Neural cell (in vitro differentiated cells): ENCODE measurements around the gene BRIX1. TPM values are rescaled to one million over a fixed set of nuclear protein-coding genes. Genes with fewer than 3 reads are reported as not detected.
"Not testable (repeated sequence)": the region's sequence is repeated elsewhere in the genome, so short reads cannot be mapped to it uniquely, and the experiment has no call there.

Source experiments
- H2AFZ ChIP-seq: fragments of 200-600, 300-800 bp; sonication (generic), shearing (Covaris generic); 2 replicates; pipeline ENCODE4 v1.6.0; 2014; ENCODE audit warnings: low read depth, mild to moderate bottlenecking, antibody characterized with exemption, low read length, moderate library complexity
- H3F3A ChIP-seq: fragments of 200-600 bp; shearing (Covaris generic); 2 replicates; pipeline ENCODE4 v1.6.1; 2016; ENCODE audit warnings: mild to moderate bottlenecking, moderate library complexity, mixed read lengths, antibody characterized with exemption, low read length; ENCODE audit not compliant: insufficient read depth, poor library complexity, severe bottlenecking
- H3K27ac ChIP-seq: fragments of 200-600, 300-800 bp; sonication (generic), shearing (Covaris generic); 2 replicates; pipeline ENCODE4 v1.5.1; 2014; ENCODE audit warnings: mild to moderate bottlenecking, low read length, moderate library complexity
- H3K27me3 ChIP-seq: fragments of 300-800, 200-600 bp; sonication (generic), shearing (Covaris generic); 2 replicates; pipeline ENCODE4 v1.6.0; 2014; ENCODE audit warnings: mild to moderate bottlenecking, low read depth, low read length, moderate library complexity; ENCODE audit not compliant: insufficient read depth
- H3K36me3 ChIP-seq: fragments of 300-800, 200-600 bp; sonication (generic), shearing (Covaris generic); 2 replicates; pipeline ENCODE4 v1.5.1; 2014; ENCODE audit warnings: mild to moderate bottlenecking, antibody characterized with exemption, low read length, moderate library complexity; ENCODE audit not compliant: insufficient read depth
- H3K4me2 ChIP-seq: fragments of 300-800, 200-600 bp; sonication (generic), shearing (Covaris generic); 2 replicates; pipeline ENCODE4 v1.6.0; 2014; ENCODE audit warnings: mild to moderate bottlenecking, low read length
- H3K4me3 ChIP-seq: fragments of 300-800, 200-600 bp; sonication (generic), shearing (Covaris generic); 2 replicates; pipeline ENCODE4 v1.5.1; 2014; ENCODE audit warnings: mild to moderate bottlenecking, low read length, moderate library complexity
- H3K79me2 ChIP-seq: fragments of 200-600 bp; shearing (Covaris generic); replicated peaks from 2 replicates; pipeline ENCODE4 v1.6.0; 2014; ENCODE audit warnings: mild to moderate bottlenecking, low read length, moderate library complexity; ENCODE audit not compliant: insufficient read depth
- H3K9ac ChIP-seq: fragments of 300-800, 200-600 bp; sonication (generic), shearing (Covaris generic); 2 replicates; pipeline ENCODE4 v1.6.1; 2016; ENCODE audit warnings: mild to moderate bottlenecking, low read length, mixed read lengths
- H3K9me2 ChIP-seq: fragments of 200-600 bp; shearing (Covaris generic); 2 replicates; pipeline ENCODE4 v1.6.1; 2016; ENCODE audit warnings: mild to moderate bottlenecking, low read length, mixed read lengths; ENCODE audit not compliant: insufficient read depth
- H3K9me3 ChIP-seq: fragments of 200-600, 300-800 bp; sonication (generic), shearing (Covaris generic); 2 replicates; pipeline ENCODE4 v1.6.1; 2016; ENCODE audit warnings: mild to moderate bottlenecking, mixed run types, low read length, moderate library complexity, mixed read lengths
- H4K20me1 ChIP-seq: fragments of 200-600 bp; shearing (Covaris generic); 2 replicates; pipeline ENCODE4 v1.6.1; 2016; ENCODE audit warnings: mild to moderate bottlenecking, mixed run types; ENCODE audit not compliant: insufficient read depth
- CTCF ChIP-seq: fragments of 450-650 bp; IDR thresholded peaks from 2 replicates; pipeline ENCODE4 v1.5.1; 2014; ENCODE audit warnings: antibody characterized with exemption, mild to moderate bottlenecking, moderate library complexity; ENCODE audit not compliant: poor library complexity, severe bottlenecking
- EP300 ChIP-seq: fragments of 450-650 bp; conservative IDR thresholded peaks from 2 replicates; pipeline ENCODE4 v1.6.1; 2014; ENCODE audit warnings: antibody characterized with exemption, mild to moderate bottlenecking, moderate library complexity; ENCODE audit not compliant: poor library complexity, severe bottlenecking
- EZH2 ChIP-seq: fragments of 200-600, 300-800 bp; shearing (Covaris generic), sonication (generic); IDR thresholded peaks from 2 replicates; pipeline ENCODE4 v1.6.1; 2014; ENCODE audit warnings: antibody characterized with exemption, low read length, borderline replicate concordance, mild to moderate bottlenecking; ENCODE audit not compliant: insufficient read depth, poor library complexity, severe bottlenecking
- MXI1 ChIP-seq: fragments of 450-650 bp; conservative IDR thresholded peaks from 2 replicates; pipeline ENCODE4 v1.6.1; 2014; ENCODE audit warnings: antibody characterized with exemption, mild to moderate bottlenecking; ENCODE audit not compliant: poor library complexity, severe bottlenecking
- POLR2AphosphoS5 ChIP-seq: IDR thresholded peaks from 2 replicates; pipeline ENCODE4 v1.6.1; 2012
- RAD21 ChIP-seq: fragments of 450-650 bp; conservative IDR thresholded peaks from 2 replicates; pipeline ENCODE4 v1.6.1; 2014; ENCODE audit warnings: antibody characterized with exemption, mild to moderate bottlenecking, moderate library complexity
- REST ChIP-seq: IDR thresholded peaks from 2 replicates; pipeline ENCODE4 v1.6.1; 2012; ENCODE audit warnings: borderline replicate concordance
- SMC3 ChIP-seq: fragments of 450-650 bp; conservative IDR thresholded peaks from 2 replicates; pipeline ENCODE4 v1.6.1; 2014; ENCODE audit warnings: antibody characterized with exemption, mild to moderate bottlenecking, moderate library complexity; ENCODE audit not compliant: poor library complexity
- TAF1 ChIP-seq: IDR thresholded peaks from 2 replicates; pipeline ENCODE4 v1.6.1; 2012; ENCODE audit warnings: low read depth
- polyA plus RNA-seq: library from polyadenylated mRNA; depleted of rRNA; stranded (reverse); fragments of >200 nt; gene quantifications from 2 replicates; pipeline ENCODE4 v1.2.3, GENCODE V29; 2014

The BRIX1 gene
- polyA plus RNA-seq, 1 donor from 2014 or later, result 24.9 TPM

- H3K4me2 ChIP-seq, result no peak overlapping the region
- H3F3A ChIP-seq, result no peaks in the 10 kb centered on the region
- H3K4me3 ChIP-seq, result no peak overlapping the region
- H4K20me1 ChIP-seq, result no peaks in the 10 kb centered on the region
- no peaks in the 10 kb centered on the region for H3K9me2 ChIP-seq
- no peak overlapping the region for H3K9ac ChIP-seq
- TF ChIP-seq POLR2AphosphoS5, result no peak
- TF ChIP-seq EZH2, result no peak
- TF ChIP-seq MXI1, result no peak
- TF ChIP-seq SMC3, result no peak
- no peak for TF ChIP-seq CTCF
- no peak for TF ChIP-seq EP300
- TF ChIP-seq REST, result no peak
- no peak for TF ChIP-seq TAF1
- TF ChIP-seq RAD21, result no peak
- H3K27me3 ChIP-seq, result no peaks in the 10 kb centered on the region
- H3K9me3 ChIP-seq, result no peaks in the 10 kb centered on the region
- peaks cover 40% of the 10 kb centered on the region for H3K79me2 ChIP-seq
- H3K36me3 ChIP-seq, result no peaks in the 10 kb centered on the region
- no peak overlapping the region for H3K27ac ChIP-seq
- no peak overlapping the region for H2AFZ ChIP-seq
Measured at GRCh38 chr5:34918025-34918424, 2.5 kb downstream of the BRIX1 start.

- no peak overlapping the region for H3K4me2 ChIP-seq
- no peaks in the 10 kb centered on the region for H3K36me3 ChIP-seq
- no peak overlapping the region for H3K27ac ChIP-seq
- TF ChIP-seq SMC3 (no peak), CTCF (no peak), REST (no peak), EZH2 (no peak), MXI1 (no peak), RAD21 (no peak), EP300 (no peak), TAF1 (no peak), POLR2AphosphoS5 (no peak)
- no peak overlapping the region for H3K9ac ChIP-seq
- H3K27me3 ChIP-seq, result no peaks in the 10 kb centered on the region
- H4K20me1 ChIP-seq, result no peaks in the 10 kb centered on the region
- no peak overlapping the region for H2AFZ ChIP-seq
- H3F3A ChIP-seq, result no peaks in the 10 kb centered on the region
- H3K9me2 ChIP-seq, result no peaks in the 10 kb centered on the region
- no peaks in the 10 kb centered on the region for H3K9me3 ChIP-seq
- H3K4me3 ChIP-seq, result no peak overlapping the region
- H3K79me2 ChIP-seq, result peaks cover 30% of the 10 kb centered on the region
Measured at GRCh38 chr5:34919077-34919476, 3.6 kb downstream of the BRIX1 start.

GRCh38 chr5:34923256-34923655 is 7.7 kb downstream of the BRIX1 start:
- not testable (repeated sequence) for H3K9ac ChIP-seq, H3K79me2 ChIP-seq, H3K9me3 ChIP-seq, H3K36me3 ChIP-seq, H3K4me3 ChIP-seq, H3K27ac ChIP-seq, H4K20me1 ChIP-seq, H3K4me2 ChIP-seq, H3F3A ChIP-seq, H3K9me2 ChIP-seq, H3K27me3 ChIP-seq, H2AFZ ChIP-seq
